ENCODE data around the gene ARHGAP28. TPM values are rescaled to one million over a fixed set of nuclear protein-coding genes. Genes with fewer than 3 reads are reported as not detected.

ARHGAP28 gene
- total RNA-seq (ENCODE audit: low replicate concordance) = 11.9 and 221 TPM in 2 replicates

- peak; percentile 20 for TF ChIP-seq CTCF (IDR thresholded peaks at IDR 0.05; ENCODE audit: insufficient read depth, low read length)
- peak; percentile 81 for DNase-seq (ENCODE audit: low read depth)
- H3K4me3 ChIP-seq (ENCODE audit: low read depth, low read length) = peak within 1 kb of the TSS; percentile 71
Observed at GRCh38 chr18:6729247-6730091, at the start of gene ARHGAP28. ARHGAP28 (plus strand) TSS chr18:6729716; CDS start chr18:6729822, 106 bp downstream.

- no peak for TF ChIP-seq CTCF (IDR thresholded peaks at IDR 0.05; ENCODE audit: insufficient read depth, low read length)
- no peak for DNase-seq (ENCODE audit: low read depth)
- H3K4me3 ChIP-seq (ENCODE audit: low read depth, low read length) = no peak overlapping the region
Observed at GRCh38 chr18:6681331-6681875, 48.1 kb upstream of the ARHGAP28 start.

GRCh38 chr18:6682437-6683111 is 46.9 kb upstream of the ARHGAP28 start:
- no peak overlapping the region for H3K4me3 ChIP-seq (ENCODE audit: low read depth, low read length)
- TF ChIP-seq CTCF (IDR thresholded peaks at IDR 0.05; ENCODE audit: insufficient read depth, low read length) = no peak
- no peak for DNase-seq (ENCODE audit: low read depth)

GRCh38 chr18:6683112-6683876 is 46.2 kb upstream of the ARHGAP28 start:
- DNase-seq (ENCODE audit: low read depth) = no peak
- no peak overlapping the region for H3K4me3 ChIP-seq (ENCODE audit: low read depth, low read length)
- no peak for TF ChIP-seq CTCF (IDR thresholded peaks at IDR 0.05; ENCODE audit: insufficient read depth, low read length)

GRCh38 chr18:6687676-6688075 is 41.8 kb upstream of the ARHGAP28 start:
- no peak for TF ChIP-seq CTCF (IDR thresholded peaks at IDR 0.05; ENCODE audit: insufficient read depth, low read length)
- H3K4me3 ChIP-seq (ENCODE audit: low read depth, low read length) = no peak overlapping the region
- DNase-seq (ENCODE audit: low read depth) = no peak

- TF ChIP-seq CTCF (IDR thresholded peaks at IDR 0.05; ENCODE audit: insufficient read depth, low read length) = no peak
- no peak for DNase-seq (ENCODE audit: low read depth)
Observed at GRCh38 chr18:6708890-6709289, 20.6 kb upstream of the ARHGAP28 start.

More at GRCh38 chr18:6708890-6709289, 20.6 kb upstream of the ARHGAP28 start:
- H3K4me3 ChIP-seq (ENCODE audit: low read depth, low read length) = no peak overlapping the region

All from fibroblast of the aortic adventitia (primary cell).